ENCODE data around the gene FBLN1. TPM values are rescaled to one million over a fixed set of nuclear protein-coding genes. Genes with fewer than 3 reads are reported as not detected.

The FBLN1 gene
- total RNA-seq = 102 and 256 TPM in 2 replicates

- peak; percentile 68 for DNase-seq (ENCODE audit: low read depth)
- H3K4me3 ChIP-seq (ENCODE audit: low read depth, low read length) = peak within 1 kb of the TSS; percentile 100
- peak; percentile 34 for TF ChIP-seq CTCF (IDR thresholded peaks at IDR 0.05; ENCODE audit: insufficient read depth, low read depth, low read length)
Observed at GRCh38 chr22:45502215-45503049, at the start of gene FBLN1. TSS of gene FBLN1 (plus strand) at chr22:45502883. CDS start at chr22:45502986, 103 bp downstream.

GRCh38 chr22:45453764-45454163 is 48.9 kb upstream of the FBLN1 start:
- peak; percentile 54 for DNase-seq (ENCODE audit: low read depth)
- no peak for TF ChIP-seq CTCF (IDR thresholded peaks at IDR 0.05; ENCODE audit: insufficient read depth, low read depth, low read length)

GRCh38 chr22:45454275-45454674 is 48.4 kb upstream of the FBLN1 start:
- TF ChIP-seq CTCF (IDR thresholded peaks at IDR 0.05; ENCODE audit: insufficient read depth, low read depth, low read length) = no peak
- H3K4me3 ChIP-seq (ENCODE audit: low read depth, low read length) = no peak overlapping the region
- DNase-seq (ENCODE audit: low read depth) = peak; percentile 92

More at GRCh38 chr22:45453764-45454163, 48.9 kb upstream of the FBLN1 start:
- no peak overlapping the region for H3K4me3 ChIP-seq (ENCODE audit: low read depth, low read length)

- no peak for TF ChIP-seq CTCF (IDR thresholded peaks at IDR 0.05; ENCODE audit: insufficient read depth, low read depth, low read length)
- peak; percentile 89 for DNase-seq (ENCODE audit: low read depth)
- no peak overlapping the region for H3K4me3 ChIP-seq (ENCODE audit: low read depth, low read length)
Observed at GRCh38 chr22:45455212-45455611, 47.5 kb upstream of the FBLN1 start.

GRCh38 chr22:45455621-45456020 is 47.1 kb upstream of the FBLN1 start:
- no peak overlapping the region for H3K4me3 ChIP-seq (ENCODE audit: low read depth, low read length)
- TF ChIP-seq CTCF (IDR thresholded peaks at IDR 0.05; ENCODE audit: insufficient read depth, low read depth, low read length) = no peak
- DNase-seq (ENCODE audit: low read depth) = no peak

- DNase-seq (ENCODE audit: low read depth) = no peak
- H3K4me3 ChIP-seq (ENCODE audit: low read depth, low read length) = no peak overlapping the region
- no peak for TF ChIP-seq CTCF (IDR thresholded peaks at IDR 0.05; ENCODE audit: insufficient read depth, low read depth, low read length)
Observed at GRCh38 chr22:45456811-45457210, 45.9 kb upstream of the FBLN1 start.

Measured in fibroblast of villous mesenchyme (primary cell).